Keratinocyte (primary cell): ENCODE results near the gene ATMIN.

Source experiments
- CTCF ChIP-seq, 3 experiments: IDR thresholded peaks in 1 of 3; conservative IDR thresholded peaks in 1 of 3; optimal IDR thresholded peaks in 1 of 3; 2 replicates in 2 of 3; 3 replicates in 1 of 3; pipeline versions ENCODE3 to v1.5.1; 2011; ENCODE audit warnings: low read length in 3 of 3, mild to moderate bottlenecking in 3 of 3, moderate library complexity in 2 of 3, control low read depth in 1 of 3, inconsistent platforms in 1 of 3; ENCODE audit not compliant: insufficient read depth in 2 of 3; ENCODE audit errors: extremely low read depth in 1 of 3
- EZH2 ChIP-seq: IDR thresholded peaks from one replicate; pipeline ENCODE4 v1.6.1; 2012; ENCODE audit warnings: inconsistent platforms, mild to moderate bottlenecking, low read length, moderate library complexity

GRCh38 chr16:80992676-80993293, 42.9 kb upstream of the ATMIN start:
- TF ChIP-seq CTCF (optimal IDR thresholded peaks at IDR 0.05 in 1 of 3, IDR thresholded peaks at IDR 0.05 in 1 of 3, conservative IDR thresholded peaks at IDR 0.05 in 1 of 3; ENCODE audit: extremely low read depth in 1 of 3, insufficient read depth in 2 of 3, low read length in 3 of 3) (no peak), EZH2 (no peak)
